GM23338 (cell line): ENCODE measurements around the gene NPFF. TPM values are rescaled to one million over a fixed set of nuclear protein-coding genes. Genes with fewer than 3 reads are reported as not detected.

Source experiments
- ATAC-seq: fragments of 200-7000 bp; cut with Tn5 transposase; 3 replicates; pipeline ENCODE4 v1.9.1; 2020
- DNase-seq: peaks from one replicate; pipeline ENCODE4 v3.0.0-alpha.2; 2015; ENCODE audit warnings: low spot score
- H2AFZ ChIP-seq: fragments of 200-600 bp; sonication (generic); 2 replicates; pipeline ENCODE4 v1.8.0; 2016; ENCODE audit warnings: antibody characterized with exemption, mild to moderate bottlenecking, moderate library complexity
- H3F3A ChIP-seq: fragments of 200-600 bp; sonication (generic); replicated peaks from 2 replicates; pipeline ENCODE4 v1.8.0; 2017; ENCODE audit warnings: antibody characterized with exemption, mixed run types, low read depth
- H3K27ac ChIP-seq: fragments of 200-600 bp; sonication (generic); 2 replicates; pipeline ENCODE4 v1.6.1; 2016; ENCODE audit warnings: low read depth
- H3K27me3 ChIP-seq: fragments of 200-600 bp; sonication (generic); 2 replicates; pipeline ENCODE4 v1.8.0; 2016; ENCODE audit warnings: mild to moderate bottlenecking, mixed run types, moderate library complexity; ENCODE audit not compliant: insufficient read depth
- H3K36me3 ChIP-seq: fragments of 200-600 bp; sonication (generic); 2 replicates; pipeline ENCODE4 v1.8.0; 2016; ENCODE audit warnings: mild to moderate bottlenecking; ENCODE audit not compliant: insufficient read depth
- H3K4me1 ChIP-seq: fragments of 200-600 bp; sonication (generic); 2 replicates; pipeline ENCODE4 v1.8.0; 2016; ENCODE audit warnings: mild to moderate bottlenecking, moderate library complexity; ENCODE audit not compliant: insufficient read depth
- H3K4me2 ChIP-seq: fragments of 200-600 bp; sonication (generic); 2 replicates; pipeline ENCODE4 v1.7.1; 2017; ENCODE audit warnings: mixed run types
- H3K4me3 ChIP-seq: fragments of 200-600 bp; sonication (generic); 2 replicates; pipeline ENCODE4 v1.6.1; 2016; ENCODE audit warnings: mixed run types
- H3K79me2 ChIP-seq: fragments of 200-600 bp; sonication (generic); replicated peaks from 2 replicates; pipeline ENCODE4 v1.8.0; 2017; ENCODE audit warnings: mild to moderate bottlenecking; ENCODE audit not compliant: insufficient read depth
- H3K9me2 ChIP-seq: fragments of 200-600 bp; sonication (generic); 2 replicates; pipeline ENCODE4 v1.8.0; 2017; ENCODE audit not compliant: insufficient read depth
- H4K20me1 ChIP-seq: fragments of 200-600 bp; sonication (generic); replicated peaks from 2 replicates; pipeline ENCODE4 v1.8.0; 2017; ENCODE audit warnings: mild to moderate bottlenecking; ENCODE audit not compliant: insufficient read depth
- H3K27ac Mint-ChIP-seq: 2 replicates; pipeline ENCODE4 v1.8.0; 2020; ENCODE audit warnings: inconsistent platforms, mild to moderate bottlenecking, moderate library complexity, mixed read lengths
- H3K27me3 Mint-ChIP-seq: 3 replicates; pipeline ENCODE4 v1.8.0; 2022; ENCODE audit warnings: low read depth, mild to moderate bottlenecking, moderate library complexity, mixed read lengths, inconsistent platforms; ENCODE audit not compliant: insufficient read depth, poor library complexity
- H3K36me3 Mint-ChIP-seq: 3 replicates; pipeline ENCODE4 v1.8.0; 2021; ENCODE audit warnings: low read depth, mild to moderate bottlenecking, inconsistent platforms, moderate library complexity, mixed read lengths
- H3K4me1 Mint-ChIP-seq: 3 replicates; pipeline ENCODE4 v1.8.0; 2020; ENCODE audit warnings: mild to moderate bottlenecking, inconsistent platforms, mixed read lengths
- H3K4me3 Mint-ChIP-seq: 3 replicates; pipeline ENCODE4 v1.8.0; 2021; ENCODE audit warnings: moderate library complexity, mild to moderate bottlenecking, inconsistent platforms, mixed read lengths
- H3K9me3 Mint-ChIP-seq: 3 replicates; pipeline ENCODE4 v1.8.0; 2020; ENCODE audit warnings: moderate library complexity, mild to moderate bottlenecking, inconsistent platforms, mixed read lengths
- CREB1 ChIP-seq: fragments of 250-450 bp; sonication (Bioruptor Pico); IDR thresholded peaks from 2 replicates; pipeline ENCODE4 v1.5.0; 2020; ENCODE audit warnings: low read depth, mild to moderate bottlenecking, moderate library complexity
- CTCF ChIP-seq, 2 experiments: fragments of 200-600 bp in 1 of 2; sonication (generic) in 1 of 2; conservative IDR thresholded peaks; 2 replicates each; pipeline versions ENCODE4 v1.5.1 to v1.6.1; 2016 to 2017; ENCODE audit warnings: antibody characterized with exemption in 2 of 2, low read depth in 2 of 2, mild to moderate bottlenecking in 2 of 2, moderate library complexity in 1 of 2
- EZH2 ChIP-seq: fragments of 200-600 bp; sonication (generic); IDR thresholded peaks from one replicate; pipeline ENCODE4 v1.8.0; 2017; ENCODE audit warnings: antibody characterized with exemption, mild to moderate bottlenecking, low read depth; ENCODE audit not compliant: unreplicated experiment
- EZH2phosphoT487 ChIP-seq: fragments of 200-600 bp; sonication (generic); IDR thresholded peaks from one replicate; pipeline ENCODE4 v1.8.1; 2018; ENCODE audit warnings: antibody characterized with exemption; ENCODE audit not compliant: unreplicated experiment
- JUNB ChIP-seq: IDR thresholded peaks from one replicate; pipeline ENCODE4 v1.6.1; 2016; ENCODE audit warnings: antibody characterized with exemption; ENCODE audit not compliant: unreplicated experiment
- NANOG ChIP-seq: IDR thresholded peaks from 2 replicates; pipeline ENCODE4 v1.6.1; 2016; ENCODE audit warnings: antibody characterized with exemption, borderline replicate concordance
- POLR2AphosphoS5 ChIP-seq: IDR thresholded peaks from 2 replicates; pipeline ENCODE4 v1.6.1; 2016; ENCODE audit warnings: antibody characterized with exemption, low read depth
- REST ChIP-seq: IDR thresholded peaks from one replicate; pipeline ENCODE4 v1.6.1; 2018; ENCODE audit warnings: antibody characterized with exemption; ENCODE audit not compliant: unreplicated experiment
- STAT1 ChIP-seq: IDR thresholded peaks from one replicate; pipeline ENCODE4 v1.6.1; 2016; ENCODE audit warnings: antibody characterized with exemption; ENCODE audit not compliant: unreplicated experiment
- ZNF114 ChIP-seq: fragments of 250-450 bp; sonication (Bioruptor Pico); IDR thresholded peaks from 2 replicates; pipeline ENCODE4 v1.5.0; 2020; ENCODE audit warnings: mild to moderate bottlenecking, moderate library complexity
- ZNF331 ChIP-seq: fragments of 250-450 bp; sonication (Bioruptor Pico); IDR thresholded peaks from 2 replicates; pipeline ENCODE4 v1.5.0; 2020; ENCODE audit warnings: low read depth, mild to moderate bottlenecking, moderate library complexity
- polyA plus RNA-seq: library from polyadenylated mRNA; unstranded; fragments of >200 nt; fragmentation: Nextera tagmentation; extraction: Ambion mirVana; gene quantifications from 2 replicates; pipeline ENCODE4 v1.2.1, GENCODE V29; 2016
- total RNA-seq: library from RNA; depleted of rRNA; stranded (reverse); fragments of >200 nt; shearing (Covaris generic); gene quantifications from 2 replicates; pipeline ENCODE4 v1.2.3, GENCODE V29; 2014
- TF ChIP-seq, protein P1 (sequence below): IDR thresholded peaks from 2 replicates; pipeline ENCODE4 v1.6.1; 2016; ENCODE audit warnings: antibody characterized with exemption
- TF ChIP-seq, protein P2 (sequence below): fragments of 250-450 bp; sonication (Bioruptor Pico); IDR thresholded peaks from 2 replicates; pipeline ENCODE4 v1.5.0; 2020; ENCODE audit warnings: mild to moderate bottlenecking, moderate library complexity

The NPFF gene
- total and polyA plus RNA-seq, 2 experiments from 2014 or later = 0.69 to 0.71 TPM

- H3K36me3 Mint-ChIP-seq = peaks cover 15% of the 10 kb centered on the region
- Histone ChIP-seq H3K4me1 (no peaks in the 10 kb centered on the region), H3K79me2 (no peaks in the 10 kb centered on the region)
Measured at GRCh38 chr12:53524476-53524875, 17.2 kb upstream of the NPFF start.

More at GRCh38 chr12:53524476-53524875, 17.2 kb upstream of the NPFF start:
- H3K27ac ChIP-seq = no peak overlapping the region
- Mint-ChIP-seq H3K4me1 (no peaks in the 10 kb centered on the region), H3K27me3 (peaks cover 2% of the 10 kb centered on the region), H3K9me3 (no peaks in the 10 kb centered on the region), H3K27ac (no peak overlapping the region), H3K4me3 (no peak overlapping the region)
- H3K9me2 ChIP-seq = no peaks in the 10 kb centered on the region
- no peak for TF ChIP-seq REST
- no peak for TF ChIP-seq CTCF (conservative IDR thresholded peaks at IDR 0.05; ENCODE audit: low read depth in 2 of 2)
- no peak for TF ChIP-seq ZNF331
- TF ChIP-seq NANOG = no peak
- TF ChIP-seq, protein P1, sequence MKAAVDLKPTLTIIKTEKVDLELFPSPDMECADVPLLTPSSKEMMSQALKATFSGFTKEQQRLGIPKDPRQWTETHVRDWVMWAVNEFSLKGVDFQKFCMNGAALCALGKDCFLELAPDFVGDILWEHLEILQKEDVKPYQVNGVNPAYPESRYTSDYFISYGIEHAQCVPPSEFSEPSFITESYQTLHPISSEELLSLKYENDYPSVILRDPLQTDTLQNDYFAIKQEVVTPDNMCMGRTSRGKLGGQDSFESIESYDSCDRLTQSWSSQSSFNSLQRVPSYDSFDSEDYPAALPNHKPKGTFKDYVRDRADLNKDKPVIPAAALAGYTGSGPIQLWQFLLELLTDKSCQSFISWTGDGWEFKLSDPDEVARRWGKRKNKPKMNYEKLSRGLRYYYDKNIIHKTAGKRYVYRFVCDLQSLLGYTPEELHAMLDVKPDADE = no peak
- TF ChIP-seq ZNF114 = no peak
- TF ChIP-seq POLR2AphosphoS5 = no peak
- no peak for TF ChIP-seq CREB1 (CRISPR knock-in tag)
- TF ChIP-seq, protein P2, sequence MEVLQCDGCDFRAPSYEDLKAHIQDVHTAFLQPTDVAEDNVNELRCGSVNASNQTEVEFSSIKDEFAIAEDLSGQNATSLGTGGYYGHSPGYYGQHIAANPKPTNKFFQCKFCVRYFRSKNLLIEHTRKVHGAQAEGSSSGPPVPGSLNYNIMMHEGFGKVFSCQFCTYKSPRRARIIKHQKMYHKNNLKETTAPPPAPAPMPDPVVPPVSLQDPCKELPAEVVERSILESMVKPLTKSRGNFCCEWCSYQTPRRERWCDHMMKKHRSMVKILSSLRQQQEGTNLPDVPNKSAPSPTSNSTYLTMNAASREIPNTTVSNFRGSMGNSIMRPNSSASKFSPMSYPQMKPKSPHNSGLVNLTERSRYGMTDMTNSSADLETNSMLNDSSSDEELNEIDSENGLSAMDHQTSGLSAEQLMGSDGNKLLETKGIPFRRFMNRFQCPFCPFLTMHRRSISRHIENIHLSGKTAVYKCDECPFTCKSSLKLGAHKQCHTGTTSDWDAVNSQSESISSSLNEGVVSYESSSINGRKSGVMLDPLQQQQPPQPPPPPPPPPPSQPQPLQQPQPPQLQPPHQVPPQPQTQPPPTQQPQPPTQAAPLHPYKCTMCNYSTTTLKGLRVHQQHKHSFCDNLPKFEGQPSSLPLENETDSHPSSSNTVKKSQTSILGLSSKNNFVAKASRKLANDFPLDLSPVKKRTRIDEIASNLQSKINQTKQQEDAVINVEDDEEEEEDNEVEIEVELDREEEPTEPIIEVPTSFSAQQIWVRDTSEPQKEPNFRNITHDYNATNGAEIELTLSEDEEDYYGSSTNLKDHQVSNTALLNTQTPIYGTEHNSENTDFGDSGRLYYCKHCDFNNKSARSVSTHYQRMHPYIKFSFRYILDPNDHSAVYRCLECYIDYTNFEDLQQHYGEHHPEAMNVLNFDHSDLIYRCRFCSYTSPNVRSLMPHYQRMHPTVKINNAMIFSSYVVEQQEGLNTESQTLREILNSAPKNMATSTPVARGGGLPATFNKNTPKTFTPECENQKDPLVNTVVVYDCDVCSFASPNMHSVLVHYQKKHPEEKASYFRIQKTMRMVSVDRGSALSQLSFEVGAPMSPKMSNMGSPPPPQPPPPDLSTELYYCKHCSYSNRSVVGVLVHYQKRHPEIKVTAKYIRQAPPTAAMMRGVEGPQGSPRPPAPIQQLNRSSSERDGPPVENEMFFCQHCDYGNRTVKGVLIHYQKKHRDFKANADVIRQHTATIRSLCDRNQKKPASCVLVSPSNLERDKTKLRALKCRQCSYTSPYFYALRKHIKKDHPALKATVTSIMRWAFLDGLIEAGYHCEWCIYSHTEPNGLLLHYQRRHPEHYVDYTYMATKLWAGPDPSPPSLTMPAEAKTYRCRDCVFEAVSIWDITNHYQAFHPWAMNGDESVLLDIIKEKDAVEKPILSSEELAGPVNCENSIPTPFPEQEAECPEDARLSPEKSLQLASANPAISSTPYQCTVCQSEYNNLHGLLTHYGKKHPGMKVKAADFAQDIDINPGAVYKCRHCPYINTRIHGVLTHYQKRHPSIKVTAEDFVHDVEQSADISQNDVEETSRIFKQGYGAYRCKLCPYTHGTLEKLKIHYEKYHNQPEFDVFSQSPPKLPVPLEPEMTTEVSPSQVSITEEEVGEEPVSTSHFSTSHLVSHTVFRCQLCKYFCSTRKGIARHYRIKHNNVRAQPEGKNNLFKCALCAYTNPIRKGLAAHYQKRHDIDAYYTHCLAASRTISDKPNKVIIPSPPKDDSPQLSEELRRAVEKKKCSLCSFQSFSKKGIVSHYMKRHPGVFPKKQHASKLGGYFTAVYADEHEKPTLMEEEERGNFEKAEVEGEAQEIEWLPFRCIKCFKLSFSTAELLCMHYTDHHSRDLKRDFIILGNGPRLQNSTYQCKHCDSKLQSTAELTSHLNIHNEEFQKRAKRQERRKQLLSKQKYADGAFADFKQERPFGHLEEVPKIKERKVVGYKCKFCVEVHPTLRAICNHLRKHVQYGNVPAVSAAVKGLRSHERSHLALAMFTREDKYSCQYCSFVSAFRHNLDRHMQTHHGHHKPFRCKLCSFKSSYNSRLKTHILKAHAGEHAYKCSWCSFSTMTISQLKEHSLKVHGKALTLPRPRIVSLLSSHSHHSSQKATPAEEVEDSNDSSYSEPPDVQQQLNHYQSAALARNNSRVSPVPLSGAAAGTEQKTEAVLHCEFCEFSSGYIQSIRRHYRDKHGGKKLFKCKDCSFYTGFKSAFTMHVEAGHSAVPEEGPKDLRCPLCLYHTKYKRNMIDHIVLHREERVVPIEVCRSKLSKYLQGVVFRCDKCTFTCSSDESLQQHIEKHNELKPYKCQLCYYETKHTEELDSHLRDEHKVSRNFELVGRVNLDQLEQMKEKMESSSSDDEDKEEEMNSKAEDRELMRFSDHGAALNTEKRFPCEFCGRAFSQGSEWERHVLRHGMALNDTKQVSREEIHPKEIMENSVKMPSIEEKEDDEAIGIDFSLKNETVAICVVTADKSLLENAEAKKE (CRISPR knock-in tag) = no peak
- no peak for TF ChIP-seq JUNB
- TF ChIP-seq EZH2 = no peak
- TF ChIP-seq EZH2phosphoT487 = no peak
- TF ChIP-seq STAT1 = no peak
- H3K4me3 ChIP-seq = no peak overlapping the region
- no peaks in the 10 kb centered on the region; the same call in 1 of the 2 replicates for H4K20me1 ChIP-seq
- H3K36me3 ChIP-seq = no peaks in the 10 kb centered on the region; the same call in 1 of the 2 replicates
- no peak overlapping the region for H3K4me2 ChIP-seq
- H3F3A ChIP-seq = no peaks in the 10 kb centered on the region
- no peaks in the 10 kb centered on the region for H3K27me3 ChIP-seq
- no peak for ATAC-seq
- no peak for DNase-seq
- no peak overlapping the region for H2AFZ ChIP-seq
